ENCODE measurements around the gene NPIPB9. TPM values are rescaled to one million over a fixed set of nuclear protein-coding genes. Genes with fewer than 3 reads are reported as not detected.
"Not testable (repeated sequence)": the region's sequence is repeated elsewhere in the genome, so short reads cannot be mapped to it uniquely, and the experiment has no call there.

NPIPB9 gene
- total RNA-seq (2014; rRNA removed; shearing (Covaris generic)) = 0.46 and 1.7 TPM in 2 replicates

DNA sequence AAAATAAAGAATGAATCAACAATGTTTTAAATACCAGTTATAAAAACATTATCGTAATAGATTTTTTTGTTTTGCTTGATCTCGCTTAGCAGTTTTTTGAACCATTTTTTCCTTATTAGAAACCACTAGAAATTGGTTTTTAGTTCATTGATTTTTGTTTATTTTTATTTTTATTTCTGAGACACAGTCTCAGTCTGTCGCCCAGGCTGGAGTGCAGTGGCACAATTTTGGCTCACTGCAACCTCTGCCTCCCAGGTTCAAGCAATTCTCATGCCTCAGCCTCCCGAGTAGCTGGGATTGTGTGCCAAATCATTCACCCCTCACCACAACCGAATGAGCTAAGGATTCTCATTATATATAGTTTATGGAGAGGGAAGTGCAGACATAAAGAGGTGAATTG is at the start of gene NPIPB9:
Gene NPIPB9, plus strand, starts transcription at position 301 of the 400 bp plus-strand sequence.
- DNase-seq (ENCODE audit: low spot score) = not testable (repeated sequence)

DNA sequence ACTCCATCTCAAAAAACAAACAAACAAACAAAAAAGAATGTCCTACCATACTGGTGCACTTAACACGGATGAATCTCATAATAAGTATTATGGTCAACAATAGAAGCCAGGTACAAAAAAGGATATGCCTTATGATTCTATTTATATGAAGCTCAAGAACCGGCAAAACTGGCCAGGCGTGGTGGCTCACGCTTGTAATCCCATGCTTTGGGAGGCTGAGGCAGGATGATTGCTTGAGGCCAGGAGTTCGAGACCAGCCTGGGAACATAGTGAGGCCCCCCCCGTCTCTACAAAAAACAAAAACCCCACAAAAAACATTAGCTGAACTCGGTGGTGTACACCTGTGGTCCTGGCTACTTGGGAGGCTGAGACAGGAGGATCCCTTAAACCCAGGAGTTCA is 47.3 kb upstream of the NPIPB9 start:
- DNase-seq (ENCODE audit: low spot score) = not testable (repeated sequence)

DNA sequence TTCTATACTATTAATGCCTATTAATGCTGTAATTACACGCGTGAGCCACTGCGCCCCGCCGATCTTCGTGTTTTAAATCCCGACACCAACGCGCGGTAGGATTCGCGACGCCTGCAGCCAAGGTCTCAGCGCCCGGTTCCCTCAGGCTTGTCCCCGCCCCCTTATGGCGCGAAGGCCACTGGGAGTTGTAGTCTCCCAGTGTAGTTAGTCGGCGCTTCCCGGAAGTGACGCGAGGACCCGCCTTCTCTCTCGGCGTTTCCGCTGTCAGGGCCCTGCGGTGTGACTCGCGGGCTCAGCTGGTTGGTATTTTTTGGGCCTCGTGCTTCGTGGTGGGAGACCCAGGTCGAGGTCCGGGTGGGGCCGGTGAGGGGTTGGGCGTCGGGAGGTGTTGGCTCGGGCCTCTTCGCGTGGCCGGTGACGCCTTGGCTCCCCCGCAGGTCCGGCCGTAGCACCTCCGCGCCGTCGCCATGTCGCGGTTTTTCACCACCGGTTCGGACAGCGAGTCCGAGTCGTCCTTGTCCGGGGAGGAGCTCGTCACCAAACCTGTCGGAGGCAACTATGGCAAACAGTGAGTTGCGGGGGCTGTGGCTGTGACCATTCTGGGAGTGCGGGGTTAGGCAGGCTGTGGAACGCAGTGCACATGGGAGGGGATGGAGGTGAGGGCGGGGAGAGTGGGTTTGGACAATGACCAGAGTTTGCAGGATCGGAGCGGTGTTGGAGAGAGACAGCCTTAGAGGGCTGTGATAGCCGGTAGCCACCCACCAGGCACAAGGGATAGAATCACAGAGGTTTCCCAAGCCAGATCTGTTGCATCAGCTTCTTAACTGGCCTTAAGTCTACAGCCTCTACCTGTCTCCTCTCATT is 40.1 kb upstream of the NPIPB9 start, which contains the start of gene EIF3C:
Gene EIF3C, plus strand, starts transcription at position 245 of the 864 bp plus-strand sequence. Its CDS starts 223 bp downstream, at position 468.
- not testable (repeated sequence) for DNase-seq (ENCODE audit: low spot score)

DNA sequence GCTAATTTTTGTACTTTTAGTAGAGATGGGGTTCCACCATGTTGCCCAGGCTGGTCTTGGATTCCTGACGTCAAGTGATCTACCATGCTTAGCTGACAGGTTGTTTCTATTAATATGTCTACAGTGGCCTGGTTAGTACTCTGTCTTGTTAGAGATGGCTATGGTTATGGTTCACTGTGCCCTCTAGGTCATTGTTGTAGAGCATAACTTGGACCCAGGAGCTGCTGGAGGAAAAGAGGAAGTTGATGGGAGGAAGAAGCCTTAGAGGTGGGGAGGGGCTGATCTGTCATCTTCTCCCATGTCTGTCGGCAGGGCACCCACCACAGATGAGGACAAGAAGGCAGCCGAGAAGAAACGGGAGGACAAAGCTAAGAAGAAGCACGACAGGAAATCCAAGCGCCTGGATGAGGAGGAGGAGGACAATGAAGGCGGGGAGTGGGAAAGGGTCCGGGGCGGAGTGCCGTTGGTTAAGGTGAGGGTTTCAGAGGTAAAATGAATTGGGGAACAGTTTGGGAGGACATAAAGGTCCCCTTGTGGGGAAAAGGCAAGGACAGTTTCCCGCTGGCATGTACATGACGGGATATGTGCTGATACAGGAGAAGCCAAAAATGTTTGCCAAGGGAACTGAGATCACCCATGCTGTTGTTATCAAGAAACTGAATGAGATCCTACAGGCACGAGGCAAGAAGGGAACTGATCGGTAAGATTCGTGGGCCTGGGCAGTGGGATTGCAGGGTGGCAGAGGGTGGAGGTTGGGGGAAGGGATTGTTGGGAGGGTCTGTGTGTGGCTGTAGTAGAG is 28.5 kb upstream of the NPIPB9 start:
- not testable (repeated sequence) for DNase-seq (ENCODE audit: low spot score)

DNA sequence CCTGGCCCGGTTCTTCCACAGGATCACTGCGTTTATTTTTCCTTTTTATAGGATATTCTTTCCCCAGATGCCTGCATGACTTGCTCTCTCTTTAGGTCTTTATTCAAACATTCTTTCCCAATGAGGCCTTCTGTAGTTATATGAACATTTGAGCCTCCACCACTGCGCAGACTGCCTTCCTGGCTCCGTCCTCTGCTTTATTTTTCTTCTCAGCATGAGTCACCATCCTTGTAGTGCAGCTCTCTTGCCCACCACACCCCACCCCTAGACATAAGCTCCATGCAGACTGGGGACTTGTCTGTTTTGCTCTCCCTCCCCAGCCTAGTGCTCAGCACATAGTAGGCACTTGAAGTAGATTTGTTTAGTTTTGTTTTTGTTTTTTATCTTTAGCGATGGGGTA is 20.3 kb upstream of the NPIPB9 start:
- not testable (repeated sequence) for DNase-seq (ENCODE audit: low spot score)

DNA sequence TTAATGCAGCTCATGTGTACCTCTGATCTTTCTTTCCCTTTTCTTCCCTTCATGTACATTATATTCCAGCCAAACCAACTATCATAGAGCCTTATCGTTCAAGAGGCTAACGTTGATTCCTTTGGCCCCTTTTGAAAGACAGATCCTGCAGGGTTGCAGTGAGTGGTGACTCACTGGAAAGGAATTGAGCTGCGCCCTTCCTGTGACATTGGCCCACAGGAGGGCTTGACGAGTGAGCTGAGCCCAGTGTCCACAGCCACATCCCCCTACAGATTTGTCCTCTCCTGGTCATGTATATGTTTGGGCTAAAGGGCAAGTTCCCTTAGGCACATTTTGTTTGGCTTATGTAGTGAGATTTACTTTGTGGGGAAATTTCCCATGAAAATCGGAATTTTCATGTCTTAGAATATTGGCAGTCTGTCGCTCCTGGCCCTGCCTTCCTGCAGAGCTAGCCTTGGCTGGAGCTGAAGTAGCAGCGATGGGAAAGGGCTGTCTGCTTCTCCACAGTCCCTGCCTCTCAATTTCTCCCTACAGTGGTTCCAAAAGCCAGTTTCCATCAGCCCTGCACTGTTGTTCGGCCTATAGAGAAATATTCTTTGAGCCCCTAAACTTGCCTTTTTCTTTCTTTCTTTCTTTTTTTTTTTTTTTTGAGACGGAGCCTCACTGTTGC is 19.0 kb upstream of the NPIPB9 start:
- not testable (repeated sequence) for DNase-seq (ENCODE audit: low spot score)

DNA sequence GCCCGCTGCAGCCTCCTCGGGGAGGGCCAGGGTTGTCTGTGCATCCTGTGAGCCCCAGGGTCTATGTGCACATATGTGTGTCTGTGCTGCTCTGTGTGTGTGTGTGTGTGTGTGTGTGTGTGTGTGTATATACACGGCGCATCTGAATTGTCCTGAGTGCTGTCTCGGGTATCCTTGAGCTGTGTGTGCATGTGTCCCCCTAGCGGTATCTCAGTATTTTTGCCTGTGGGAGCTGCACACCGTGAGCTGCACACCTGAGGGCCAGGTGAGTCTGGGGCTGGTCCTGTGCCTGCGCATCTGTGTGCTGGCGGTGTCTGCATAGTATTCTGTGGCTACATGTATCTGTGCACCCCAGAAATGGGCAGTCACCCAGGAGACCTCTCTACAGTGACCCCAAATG is 11.8 kb upstream of the NPIPB9 start:
- DNase-seq (ENCODE audit: low spot score) = not testable (repeated sequence)

DNA sequence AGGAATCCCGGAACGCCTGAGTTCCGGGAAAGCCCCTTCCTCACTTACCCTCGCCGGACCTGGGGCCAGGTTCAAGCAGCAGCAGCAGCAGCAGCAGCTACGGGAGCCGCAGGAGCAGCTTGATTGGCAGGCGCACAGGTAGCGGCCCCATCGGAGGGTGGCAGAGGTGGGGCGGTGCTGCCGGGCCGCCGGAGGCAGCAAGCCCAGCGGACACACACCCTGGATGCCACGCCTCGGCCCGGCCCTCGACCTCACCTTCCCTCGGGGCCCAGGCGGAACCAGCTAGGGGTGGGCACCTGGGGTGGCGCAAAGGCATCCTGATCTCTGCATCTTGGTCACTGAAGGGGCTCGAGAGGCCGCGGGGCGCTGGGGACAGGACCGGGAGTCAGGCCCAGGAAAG is 11.0 kb upstream of the NPIPB9 start:
- not testable (repeated sequence) for DNase-seq (ENCODE audit: low spot score)

DNA sequence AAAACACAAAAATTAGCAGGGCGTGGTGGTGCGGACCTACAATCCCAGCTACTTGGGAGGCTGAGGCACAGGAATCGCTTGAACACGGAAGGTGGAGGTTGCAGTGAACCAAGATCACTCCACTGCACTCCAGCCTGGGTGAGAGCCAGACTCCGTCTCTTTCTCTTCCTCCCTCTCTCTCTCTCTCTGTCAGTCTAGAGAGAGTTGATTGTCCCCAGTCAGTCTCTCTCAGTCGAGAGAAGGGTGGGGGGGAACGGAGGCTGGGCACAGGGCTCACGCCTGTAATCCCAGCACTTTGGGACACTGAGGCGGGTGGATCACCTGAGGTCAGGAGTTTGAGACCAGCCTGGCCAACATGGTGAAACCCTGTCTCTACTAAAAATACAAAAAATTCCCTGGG is 10.3 kb upstream of the NPIPB9 start:
- DNase-seq (ENCODE audit: low spot score) = not testable (repeated sequence)

DNA sequence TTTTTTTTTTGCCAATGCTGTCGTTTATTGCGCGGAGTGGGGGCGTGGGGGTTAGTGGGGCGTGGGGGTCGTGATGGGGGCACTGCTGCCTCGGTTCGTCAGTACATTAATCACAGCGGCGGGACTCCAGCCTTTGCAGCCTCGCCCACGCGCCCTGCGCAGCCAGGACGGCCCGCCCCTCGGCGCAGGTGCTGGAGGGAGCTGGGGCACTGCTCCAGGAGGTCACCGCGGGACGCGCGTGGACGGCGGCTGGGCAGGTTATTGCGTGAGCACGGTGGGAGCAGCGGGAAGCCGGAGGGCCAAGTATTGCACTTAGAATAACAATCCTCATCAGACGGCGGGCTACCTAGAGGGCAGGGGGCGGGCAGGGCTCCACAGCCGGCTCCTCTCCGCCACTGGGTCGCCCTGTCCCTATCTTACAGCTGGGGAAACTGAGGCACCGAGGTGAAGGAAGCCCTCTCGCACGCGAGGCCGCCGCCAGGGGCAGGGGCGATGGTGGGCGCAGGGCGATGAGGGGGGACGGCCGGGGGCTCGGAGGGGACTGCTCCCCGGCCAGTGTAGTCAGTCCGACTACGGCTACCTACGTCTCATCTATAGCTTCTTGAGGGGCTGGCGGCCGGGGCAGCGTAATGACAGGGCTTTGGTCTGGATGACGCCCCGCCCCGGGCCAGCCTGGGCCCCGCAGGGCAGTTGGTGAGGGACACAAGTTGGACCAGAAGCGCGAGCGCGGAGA is 4.8 kb upstream of the NPIPB9 start:
- not testable (repeated sequence) for DNase-seq (ENCODE audit: low spot score)

DNA sequence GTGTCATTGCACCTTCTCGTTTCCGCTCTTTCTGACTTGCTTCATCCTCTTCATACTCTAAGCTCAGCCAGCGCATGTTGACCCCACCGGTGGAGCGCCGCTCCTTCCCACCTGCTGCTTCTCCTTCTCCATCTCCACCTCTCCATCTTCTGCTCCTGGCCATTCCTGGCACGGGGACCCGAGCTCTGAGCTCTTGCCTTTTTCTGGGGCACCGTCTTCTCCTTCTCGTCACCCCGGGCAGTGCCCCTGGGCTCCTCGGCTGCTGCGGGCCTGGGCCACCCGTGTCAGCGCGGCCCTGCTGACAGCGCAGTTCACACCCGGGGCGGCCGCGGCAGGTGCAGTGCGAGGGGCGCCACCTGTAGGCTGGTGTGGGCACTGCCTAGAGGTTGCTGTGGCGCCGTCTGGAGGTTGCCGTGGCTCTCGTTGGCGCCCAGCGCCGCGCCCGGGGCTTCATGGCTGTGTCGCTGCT is 1.6 kb upstream of the NPIPB9 start:
- DNase-seq (ENCODE audit: low spot score) = not testable (repeated sequence)

DNA sequence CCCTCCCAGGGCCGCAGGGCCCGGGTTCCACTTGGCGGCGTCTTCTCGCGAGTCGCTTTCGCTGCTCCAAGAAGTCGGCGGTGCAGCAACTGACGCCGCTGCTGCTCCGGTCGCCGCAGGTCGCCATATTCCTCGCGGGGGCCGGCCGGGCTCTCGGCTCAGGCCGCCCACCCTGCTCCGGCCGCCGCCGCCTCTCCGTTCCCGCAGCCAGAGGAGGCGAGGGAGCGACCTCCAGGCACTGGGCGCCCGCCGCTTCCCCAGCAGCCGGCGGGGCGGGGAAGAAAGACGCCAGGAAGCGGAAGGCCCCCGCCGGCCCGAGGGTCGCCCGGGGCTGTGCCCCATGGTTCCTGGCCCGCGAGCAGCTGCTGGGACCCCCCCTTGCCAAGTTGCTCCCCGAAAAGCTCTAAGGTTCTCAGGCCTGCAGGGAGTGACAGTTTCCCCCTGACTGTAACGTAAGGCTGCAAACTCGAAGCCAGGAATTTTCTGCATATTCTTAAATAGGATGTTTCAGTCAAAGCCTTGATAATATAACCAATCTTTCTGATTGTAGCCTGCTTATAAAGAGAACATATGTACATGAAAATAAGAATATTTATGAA is 1.0 kb upstream of the NPIPB9 start:
- DNase-seq (ENCODE audit: low spot score) = not testable (repeated sequence)

DNA sequence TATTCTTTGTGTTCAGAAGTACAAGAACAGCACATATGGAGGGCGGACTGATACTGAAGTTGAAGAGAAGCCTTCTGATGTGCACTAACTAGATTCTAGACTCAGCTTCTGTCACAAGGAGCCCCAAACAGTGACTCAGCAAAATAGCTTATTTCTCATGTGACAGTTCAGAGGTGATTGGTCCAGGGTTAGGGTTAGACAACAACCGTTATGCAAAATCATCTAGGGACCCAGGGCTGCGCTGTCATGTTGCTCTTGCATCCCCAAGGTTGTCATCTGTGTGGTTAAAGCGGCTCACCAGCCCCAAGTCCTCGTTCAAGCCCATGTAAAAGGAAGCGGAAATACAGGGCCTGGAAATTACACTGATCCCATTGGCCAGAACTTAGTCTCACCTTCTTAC is 30.1 kb downstream of the NPIPB9 start:
- not testable (repeated sequence) for DNase-seq (ENCODE audit: low spot score)

DNA sequence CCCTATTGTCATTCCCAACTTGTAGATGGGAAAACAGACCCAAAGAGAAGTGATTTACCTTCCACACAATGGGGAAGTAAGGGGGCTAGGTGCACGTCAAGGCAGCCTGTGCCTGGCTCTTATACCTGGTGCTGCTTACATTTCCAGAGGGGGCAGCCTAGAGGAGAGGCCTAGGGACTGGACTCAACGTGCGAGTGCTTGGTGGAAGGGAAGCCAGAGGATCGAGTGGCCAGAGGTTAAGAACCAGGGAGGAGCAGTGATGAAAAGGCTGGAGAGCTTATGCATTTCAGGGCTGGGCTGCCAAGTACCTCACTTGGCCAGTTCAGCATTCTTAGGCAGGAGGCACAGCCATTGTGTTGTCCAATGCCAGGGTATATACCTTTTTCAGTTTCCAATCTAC is 30.8 kb downstream of the NPIPB9 start:
- not testable (repeated sequence) for DNase-seq (ENCODE audit: low spot score)

DNA sequence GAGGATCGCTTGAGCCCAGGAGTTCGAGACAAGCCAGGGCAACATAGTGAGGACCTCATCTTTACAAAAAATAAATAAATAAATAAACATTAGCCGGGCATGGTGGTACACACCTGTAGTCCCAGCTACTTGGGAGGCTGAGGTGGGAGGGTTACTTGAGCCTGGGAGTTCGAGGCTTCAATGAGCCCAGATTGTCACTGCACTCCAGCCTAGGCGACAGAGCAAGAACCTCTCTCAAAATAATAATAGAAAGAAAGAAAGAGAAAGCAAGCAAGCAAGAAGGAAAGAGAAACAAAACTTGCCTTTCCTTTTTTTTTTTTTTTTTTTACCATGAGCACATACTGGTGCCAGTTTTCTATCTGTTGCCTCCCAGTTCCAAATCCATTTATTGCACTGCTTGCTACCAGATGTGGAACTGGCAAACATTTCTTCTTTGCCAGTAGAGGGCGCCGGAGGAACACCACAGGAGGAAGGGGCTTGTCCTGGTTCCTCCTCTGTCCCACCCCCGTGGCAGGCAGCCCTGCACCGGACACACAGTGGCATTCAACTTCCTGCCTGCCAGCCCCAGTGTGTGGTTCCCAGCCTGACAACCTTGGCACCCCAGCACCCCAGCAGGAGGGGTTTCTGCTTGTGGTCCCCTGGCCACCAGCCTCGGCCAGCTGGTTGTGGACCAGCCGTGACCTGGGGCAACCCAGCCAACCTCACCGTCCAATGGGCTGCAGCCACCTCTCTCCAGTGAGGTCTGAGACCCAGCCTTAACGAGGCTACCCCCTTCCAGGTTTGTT is 50.8 kb downstream of the NPIPB9 start:
- DNase-seq (ENCODE audit: low spot score) = peak; percentile 74

DNA sequence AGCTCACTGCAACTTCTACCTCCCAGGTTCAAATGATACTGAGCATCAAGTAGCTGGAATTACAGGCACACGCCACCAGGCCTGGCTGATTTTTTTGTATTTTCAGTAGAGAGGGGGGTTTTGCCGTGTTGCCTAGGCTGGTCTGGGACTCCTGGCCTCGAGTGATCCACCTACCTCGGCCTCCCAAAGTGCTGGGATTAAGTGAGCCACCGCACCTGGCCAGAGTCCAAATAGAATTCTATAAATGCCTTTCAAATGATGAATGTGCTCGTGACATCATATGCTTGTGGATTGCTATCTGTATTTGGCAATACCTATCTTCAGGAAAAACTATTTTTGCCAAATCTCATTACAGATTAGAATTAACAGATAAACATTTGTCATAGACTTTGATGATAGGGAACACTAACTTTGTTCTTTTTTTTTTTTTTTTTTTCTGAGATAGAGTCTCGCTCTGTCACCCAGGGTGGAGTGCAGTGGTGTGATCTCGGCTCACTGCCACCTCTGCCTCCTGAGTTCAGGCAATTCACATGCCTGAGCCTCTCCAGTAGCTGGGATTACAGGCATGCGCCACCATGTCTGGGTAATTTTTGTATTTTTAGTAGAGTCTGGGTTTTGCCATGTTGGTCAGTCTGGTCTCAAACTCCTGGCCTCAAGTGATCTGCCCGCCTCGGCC is 56.0 kb downstream of the NPIPB9 start:
- DNase-seq (ENCODE audit: low spot score) = not testable (repeated sequence)

DNA sequence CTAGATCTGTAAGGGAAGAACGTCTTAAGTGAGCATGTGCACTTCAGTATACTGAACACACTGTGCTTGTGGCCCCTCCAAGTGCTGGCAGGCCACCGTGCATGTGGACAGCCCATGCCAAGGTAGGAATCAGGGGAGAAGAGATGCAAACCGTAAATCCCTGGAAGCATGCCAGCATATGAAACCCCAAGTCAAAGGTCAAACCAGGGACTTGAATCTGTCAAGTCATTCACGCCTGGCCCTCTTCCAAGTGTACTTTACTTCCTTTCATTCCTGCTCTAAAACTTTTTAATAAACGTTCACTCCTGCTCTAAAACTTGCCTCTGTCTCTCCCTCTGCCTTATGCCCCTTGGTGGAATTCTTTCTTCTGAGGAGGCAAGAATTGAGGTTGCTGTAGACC is 68.4 kb downstream of the NPIPB9 start:
- DNase-seq (ENCODE audit: low spot score) = no peak

DNA sequence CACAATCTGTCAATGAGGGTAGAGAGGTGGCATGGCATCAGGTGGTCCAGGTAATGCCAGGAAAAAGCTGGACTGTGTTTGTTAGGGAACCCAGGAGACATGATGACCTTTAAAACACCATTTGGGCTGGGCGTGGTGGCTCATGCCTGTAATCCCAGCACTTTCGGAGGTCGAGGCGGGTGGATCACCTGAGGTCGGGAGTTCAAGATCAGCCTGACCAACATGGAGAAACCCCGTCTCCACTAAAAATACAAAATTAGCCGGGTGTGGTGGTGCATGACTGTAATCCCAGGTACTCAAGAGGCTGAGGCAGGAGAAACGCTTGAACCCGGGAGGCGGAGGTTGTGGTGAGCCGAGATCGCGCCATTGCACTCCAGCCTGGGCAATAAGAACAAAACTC is 69.0 kb downstream of the NPIPB9 start:
- DNase-seq (ENCODE audit: low spot score) = not testable (repeated sequence)

DNA sequence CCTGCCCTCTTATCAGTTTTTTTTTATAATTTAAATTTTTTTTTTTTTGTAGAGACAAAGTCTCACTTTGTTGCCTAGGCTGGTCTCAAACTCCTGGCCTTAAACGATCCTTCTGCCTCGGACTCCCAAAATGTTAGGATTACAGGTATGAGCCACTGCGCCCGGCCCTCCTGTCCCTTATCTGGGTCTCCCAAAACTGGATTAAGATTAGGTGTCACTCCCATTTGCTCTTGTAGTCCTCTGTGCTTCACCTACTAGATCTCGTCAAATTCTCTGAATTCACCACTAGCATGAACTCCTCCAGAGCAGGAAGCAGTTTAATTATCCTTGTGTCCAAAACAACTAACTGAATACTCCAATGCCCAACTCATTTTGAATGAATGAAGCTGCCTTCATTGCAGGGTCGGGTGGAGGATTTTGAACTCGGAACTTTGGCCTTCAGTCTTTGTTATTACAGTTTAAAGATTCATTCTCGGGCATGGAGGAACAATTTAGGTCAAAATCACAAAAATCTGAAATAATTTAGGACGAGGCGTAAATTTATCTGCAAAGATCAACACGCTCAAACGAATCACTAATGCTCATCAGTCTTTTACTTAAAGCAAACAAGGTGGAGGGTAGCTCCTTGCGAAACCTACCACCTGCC is 70.4 kb downstream of the NPIPB9 start:
- no peak for DNase-seq (ENCODE audit: low spot score)
